Fibroblast of peridontal ligament (primary cell): ENCODE data around the gene ZMIZ1.

ENCODE experiments used
- DNase-seq: peaks from one replicate; pipeline ENCODE4 v3.0.0-alpha.2; 2010; ENCODE audit errors: extremely low read depth

ZMIZ1 gene

GRCh38 chr10:79207096-79207357 lies 138.3 kb downstream of the ZMIZ1 start:
- no peak for DNase-seq

DNA sequence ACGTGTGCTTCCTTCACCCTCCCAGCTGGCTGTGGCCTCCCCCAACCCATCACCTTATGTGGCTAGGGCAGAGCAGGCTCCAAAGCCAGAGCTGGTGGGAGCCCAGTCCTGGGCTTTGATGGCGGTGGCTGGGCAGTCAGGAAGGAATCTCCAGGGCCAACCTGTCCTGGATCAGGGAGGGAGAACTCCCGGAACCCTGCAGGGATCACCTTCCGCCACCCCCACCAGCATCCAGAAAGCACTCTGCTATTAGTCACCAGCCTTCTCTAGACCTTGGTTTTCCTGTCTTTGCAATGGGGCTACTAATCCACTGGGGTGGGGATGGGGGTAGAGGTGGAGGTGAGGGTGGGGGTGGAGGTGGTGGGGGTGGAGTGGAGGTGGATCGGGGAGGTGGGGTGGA lies 139.0 kb downstream of the ZMIZ1 start:
- DNase-seq = no peak

DNA sequence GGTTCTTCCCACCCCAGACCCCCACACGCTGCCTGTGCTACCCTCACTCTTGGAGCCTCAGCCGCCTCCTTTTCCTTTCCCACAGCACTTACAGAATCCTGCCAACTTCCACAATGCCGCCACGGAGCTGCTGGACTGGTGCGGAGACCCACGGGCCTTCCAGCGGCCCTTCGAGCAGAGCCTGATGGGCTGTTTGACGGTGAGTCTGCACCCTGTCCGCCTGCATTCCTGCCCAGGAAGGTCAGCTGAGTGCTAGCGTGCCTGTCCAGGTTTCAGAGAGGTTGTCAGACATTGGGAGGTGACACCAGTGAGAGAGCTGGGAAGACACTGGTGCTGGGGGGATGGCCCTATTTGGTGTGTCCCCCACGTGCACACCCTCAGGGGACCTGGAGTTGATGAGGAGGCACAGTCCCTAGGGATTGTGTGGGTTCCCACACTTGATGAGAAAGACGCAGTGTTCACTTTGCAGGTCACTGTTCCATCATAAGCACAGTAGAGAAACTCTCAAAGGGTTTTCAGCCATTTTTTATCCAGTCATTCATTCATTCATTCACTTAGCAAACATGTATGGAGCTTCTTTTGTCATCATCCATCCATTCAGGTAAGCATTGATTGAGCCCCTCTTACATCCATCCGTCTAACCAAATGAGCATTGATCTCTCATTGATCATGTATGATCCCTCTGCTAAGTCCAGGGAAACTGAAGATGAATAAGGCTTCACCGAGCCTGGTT lies 139.7 kb downstream of the ZMIZ1 start:
- no peak for DNase-seq

DNA sequence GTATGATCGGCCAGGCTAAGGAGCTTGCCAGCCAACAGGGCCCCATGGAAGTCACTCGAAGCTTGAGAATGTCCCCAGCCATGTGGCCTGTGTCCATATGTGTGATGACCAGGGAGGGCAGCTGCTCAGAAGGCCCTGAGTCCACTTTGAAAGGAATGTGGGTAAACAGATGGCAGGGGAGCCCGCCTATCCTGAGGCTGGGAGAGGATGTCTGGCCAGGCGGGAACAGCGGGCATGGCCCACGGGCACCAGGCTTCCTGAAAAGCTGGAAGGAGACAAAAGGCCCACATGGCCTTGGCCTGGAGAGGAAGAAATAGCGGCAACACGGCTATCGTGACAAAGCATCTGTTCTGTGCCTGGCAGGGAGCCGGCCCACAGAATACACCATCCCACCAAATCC lies 140.6 kb downstream of the ZMIZ1 start:
- no peak for DNase-seq

- DNase-seq = no peak
Observed at GRCh38 chr10:79209831-79210230, 141.1 kb downstream of the ZMIZ1 start.

- no peak for DNase-seq
Observed at GRCh38 chr10:79210672-79211071, 141.9 kb downstream of the ZMIZ1 start.

DNA sequence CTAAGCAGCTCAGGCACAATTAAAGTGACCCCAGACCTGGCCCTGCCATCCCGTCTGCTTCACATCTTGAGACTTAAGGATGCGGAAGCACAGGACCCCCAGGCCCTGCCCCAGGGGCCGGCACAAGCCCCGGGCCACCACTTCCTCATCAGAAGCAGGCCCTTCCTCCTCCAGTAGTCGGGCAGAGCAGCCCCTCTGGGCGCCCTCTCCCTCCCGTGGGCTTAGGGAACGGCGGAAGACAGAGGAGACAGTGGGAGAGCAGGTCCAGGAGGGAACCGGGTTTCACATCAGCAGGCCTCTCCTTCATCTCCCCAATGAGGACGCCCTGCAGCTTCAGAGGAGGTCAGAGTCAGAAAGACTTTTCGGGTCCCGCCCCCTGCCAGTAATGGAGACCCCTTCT lies 142.8 kb downstream of the ZMIZ1 start:
- DNase-seq = no peak

GRCh38 chr10:79215531-79215930 lies 146.8 kb downstream of the ZMIZ1 start:
- no peak for DNase-seq

GRCh38 chr10:79219322-79219957 lies 150.7 kb downstream of the ZMIZ1 start:
- DNase-seq = peak; percentile 59

DNA sequence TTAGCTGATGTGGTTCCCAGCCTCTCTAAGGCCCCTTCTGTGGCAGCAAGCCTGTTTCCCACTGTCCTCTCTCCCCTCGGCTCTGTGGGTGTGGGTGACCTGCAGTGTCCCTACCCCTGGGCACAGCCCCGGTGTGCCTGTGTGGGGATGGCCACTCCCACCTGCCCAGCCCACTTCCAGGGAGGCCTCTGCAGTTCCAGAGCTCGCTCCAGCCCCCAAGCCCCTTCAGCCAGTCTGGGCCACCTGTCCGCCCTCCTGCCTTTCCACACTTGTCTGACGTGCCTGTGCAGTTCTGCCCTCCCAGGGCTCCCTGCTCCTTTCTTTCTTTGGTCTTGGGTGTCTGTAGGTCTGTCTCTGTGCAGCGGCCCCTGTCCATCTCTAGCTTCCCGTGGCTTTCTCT lies 151.5 kb downstream of the ZMIZ1 start:
- no peak for DNase-seq

- peak; percentile 46 for DNase-seq
Observed at GRCh38 chr10:79221110-79222051, 152.6 kb downstream of the ZMIZ1 start.

GRCh38 chr10:79222186-79222585 lies 153.4 kb downstream of the ZMIZ1 start:
- no peak for DNase-seq

- DNase-seq = peak; percentile 20
Observed at GRCh38 chr10:79223091-79224048, 154.6 kb downstream of the ZMIZ1 start.

DNA sequence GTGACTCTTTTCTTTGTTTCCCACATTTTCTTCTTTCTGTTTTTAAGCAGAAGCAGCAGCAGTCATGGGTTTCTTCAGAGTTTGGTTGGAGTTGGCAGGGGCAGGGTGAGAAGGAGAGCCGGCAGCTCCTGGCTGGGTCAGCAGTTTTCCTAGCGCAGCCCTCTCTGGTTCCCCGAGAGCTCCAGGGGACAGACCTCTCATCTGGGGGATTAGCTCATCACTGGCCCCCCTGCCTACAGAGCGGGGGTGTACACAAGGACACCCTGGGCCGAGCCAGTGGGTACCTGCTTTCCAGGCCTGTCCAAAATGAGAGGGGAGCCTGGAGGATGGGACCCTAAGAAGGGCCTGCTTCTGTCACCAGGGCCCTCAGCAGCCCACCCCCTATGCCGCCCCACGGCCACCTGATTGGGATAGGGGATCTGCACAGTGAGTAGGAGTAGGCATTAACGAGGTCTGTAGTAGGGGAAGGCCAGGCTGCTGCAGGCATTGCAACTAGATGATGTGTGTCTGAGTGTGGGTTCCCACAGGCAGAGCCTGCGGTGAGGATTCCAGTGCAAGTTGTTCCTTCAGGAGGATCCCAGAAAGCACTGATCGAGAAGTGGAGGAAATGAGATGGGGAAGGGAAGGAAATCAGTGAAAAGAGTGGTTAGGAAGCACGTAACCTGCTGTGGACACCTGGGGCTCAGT lies 155.6 kb downstream of the ZMIZ1 start:
- DNase-seq = no peak

- DNase-seq = no peak
Observed at GRCh38 chr10:79224992-79225391, 156.2 kb downstream of the ZMIZ1 start.

GRCh38 chr10:79226391-79227245 lies 157.9 kb downstream of the ZMIZ1 start:
- DNase-seq = no peak

DNA sequence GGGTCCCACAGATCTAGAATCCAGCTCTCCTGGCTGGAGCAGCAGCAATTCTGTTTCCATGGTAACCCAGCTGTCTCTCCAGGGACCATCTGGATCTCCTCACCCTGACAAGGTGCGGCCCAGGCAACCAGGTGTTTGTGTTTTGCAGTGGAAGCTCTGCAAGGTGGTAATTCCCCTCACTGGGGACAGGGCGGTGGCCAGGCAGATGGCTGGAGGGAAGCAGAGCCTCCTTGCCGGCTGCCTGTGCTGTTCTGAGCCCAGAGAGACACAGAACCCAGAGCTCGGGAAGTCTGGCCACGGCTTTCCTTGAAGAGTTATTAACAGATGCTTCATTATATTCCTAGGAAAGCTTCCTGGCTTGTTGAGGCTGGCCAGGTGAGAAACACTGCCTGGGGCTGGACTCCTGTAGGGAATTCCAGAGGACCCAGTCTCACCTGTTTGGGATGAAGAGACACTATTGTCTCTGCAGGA lies 160.3 kb downstream of the ZMIZ1 start:
- no peak for DNase-seq

DNA sequence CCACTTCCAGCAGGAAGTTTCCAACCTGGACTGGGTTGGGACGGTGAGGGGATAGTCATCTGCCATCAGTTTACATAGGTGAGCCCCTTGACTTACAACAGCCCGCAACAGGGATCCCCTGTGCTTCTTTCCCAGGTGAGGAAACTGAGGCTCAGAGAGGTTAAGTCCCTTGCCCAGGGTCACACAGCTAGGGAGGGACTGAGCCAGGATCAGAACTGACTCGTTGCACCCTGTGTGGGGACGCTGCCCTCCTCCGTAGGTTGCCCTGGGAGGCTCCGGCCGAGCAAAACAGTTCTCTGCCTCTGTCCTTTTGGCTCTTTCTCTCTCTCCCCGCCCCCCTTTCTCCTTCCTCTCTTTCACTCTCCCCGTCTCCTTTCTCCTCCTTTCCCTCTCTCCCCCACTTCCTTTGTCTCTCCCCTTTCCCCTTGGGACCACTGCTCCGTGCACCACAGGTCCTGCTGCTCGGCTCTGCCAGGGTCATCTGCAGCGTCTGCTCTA lies 161.1 kb downstream of the ZMIZ1 start:
- no peak for DNase-seq

GRCh38 chr10:79230328-79230830 lies 161.6 kb downstream of the ZMIZ1 start:
- DNase-seq = no peak

- DNase-seq = no peak
Observed at GRCh38 chr10:79230850-79231249, 162.1 kb downstream of the ZMIZ1 start.
